GM21619 (cell line): ENCODE results near the gene RNF144A.
A peak's percentile ranks its signal among the peaks of the same experiment; 100 is the strongest.
"Not testable (repeated sequence)": the region's sequence is repeated elsewhere in the genome, so short reads cannot be mapped to it uniquely, and the experiment has no call there.

Experiments used
- ATAC-seq: cut with Tn5 transposase; IDR thresholded peaks from one replicate; pipeline ENCODE4 v1.9.1; 2021; ENCODE audit not compliant: unreplicated experiment

The RNF144A gene

GRCh38 chr2:6917071-6917760 lies at the start of gene RNF144A:
TSS of gene RNF144A (plus strand) at chr2:6917412. CDS start at chr2:6996927, 79,515 bp downstream.
- peak; percentile 83 for ATAC-seq

GRCh38 chr2:6872394-6872793 lies 44.8 kb upstream of the RNF144A start:
- ATAC-seq: peak; percentile 73

- no peak for ATAC-seq
These were observed 43.2 kb upstream of the RNF144A start for GRCh38 chr2:6874032-6874431.

- ATAC-seq: no peak
These were observed 40.9 kb upstream of the RNF144A start for GRCh38 chr2:6876309-6876708.

GRCh38 chr2:6877402-6878304 lies 39.6 kb upstream of the RNF144A start, which contains the start of gene RSAD2:
TSS of gene RSAD2 (plus strand) at chr2:6877777. CDS start at chr2:6877801, 24 bp downstream.
- ATAC-seq: peak; percentile 75

- ATAC-seq: no peak
These were observed 38.7 kb upstream of the RNF144A start for GRCh38 chr2:6878549-6878948.

- ATAC-seq: no peak
These were observed 38.2 kb upstream of the RNF144A start for GRCh38 chr2:6879011-6879410.

- ATAC-seq: no peak
These were observed 36.9 kb upstream of the RNF144A start for GRCh38 chr2:6880200-6880733.

- ATAC-seq: no peak
These were observed 36.2 kb upstream of the RNF144A start for GRCh38 chr2:6881046-6881445.

- no peak for ATAC-seq
These were observed 35.7 kb upstream of the RNF144A start for GRCh38 chr2:6881516-6881915.

- no peak for ATAC-seq
These were observed 33.6 kb upstream of the RNF144A start for GRCh38 chr2:6883448-6884122.

- no peak for ATAC-seq
These were observed 31.7 kb upstream of the RNF144A start for GRCh38 chr2:6885551-6885950.

- ATAC-seq: no peak
These were observed 31.2 kb upstream of the RNF144A start for GRCh38 chr2:6885968-6886367.

- ATAC-seq: no peak
These were observed 29.4 kb upstream of the RNF144A start for GRCh38 chr2:6887751-6888192.

- no peak for ATAC-seq
These were observed 28.5 kb upstream of the RNF144A start for GRCh38 chr2:6888724-6889123.

GRCh38 chr2:6893876-6894482 lies 23.2 kb upstream of the RNF144A start:
- no peak for ATAC-seq

- ATAC-seq: no peak
These were observed 20.1 kb upstream of the RNF144A start for GRCh38 chr2:6896930-6897759.

- ATAC-seq: not testable (repeated sequence)
These were observed 14.6 kb upstream of the RNF144A start for GRCh38 chr2:6902581-6902980.

GRCh38 chr2:6905668-6906067 lies 11.5 kb upstream of the RNF144A start:
- no peak for ATAC-seq
